ENCODE measurements around the gene RFFL. TPM values are rescaled to one million over a fixed set of nuclear protein-coding genes. Genes with fewer than 3 reads are reported as not detected.

Gene RFFL
- total and polyA plus RNA-seq, 9 of the 15 experiments (the other 6 are each of a cell fraction or from before 2014, with no cell fraction given): 3.4 to 18.1 (median 12.8) TPM

- TF ChIP-seq PKNOX1 (IDR thresholded peaks at IDR 0.05) (no peak), TAF15 (IDR thresholded peaks at IDR 0.05; ENCODE audit: low read depth, low read length) (no peak)
These were observed 60.5 kb downstream of the RFFL start (continued) for GRCh38 chr17:35002876-35003551.

- BruUV-seq (replicated peaks): no TSS peak
- H3K4me2 ChIP-seq (ENCODE audit: insufficient read depth, low read length): no peak overlapping the region
- CTCF ChIA-PET (ENCODE audit: low intra/inter-chr PET ratio): no interaction called here
- no peak overlapping the region for H3K27ac ChIP-seq (ENCODE audit: extremely low read depth, low read depth, low read length)
- H3K36me3 ChIP-seq (ENCODE audit: control insufficient read depth, insufficient read depth, low read length): peaks cover 89% of the 10 kb centered on the region
- no peak for ATAC-seq
- H3K9ac ChIP-seq (ENCODE audit: insufficient read depth in 1 of 2, low read depth in 2 of 2, low read length in 2 of 2): peak overlapping the region in 1 of 2 experiments; percentile 51; a peak in 1 of 4 replicates
- no peaks in the 10 kb centered on the region for H3K9me1 ChIP-seq (ENCODE audit: control insufficient read depth, insufficient read depth, low read length)
- intact Hi-C loops (cut with micrococcal nuclease): no loop called here
- no peak overlapping the region for H3K4me3 ChIP-seq
- H3K79me2 ChIP-seq (ENCODE audit: control insufficient read depth, insufficient read depth, low read length): no peaks in the 10 kb centered on the region
- H3K9me3 ChIP-seq (replicated peaks; ENCODE audit: control insufficient read depth, insufficient read depth, low read depth, low read length): no peaks in the 10 kb centered on the region
- no peaks in the 10 kb centered on the region for H4K20me1 ChIP-seq (replicated peaks; ENCODE audit: control insufficient read depth, insufficient read depth, low read length)
- 70% methylated on average over 2 of the region's 2 CpGs for WGBS (ENCODE audit: insufficient coverage, low coverage, missing lambda C conversion rate)
- FAIRE-seq: no peak
- POLR2A ChIA-PET: interaction anchor here (0.6 to 2.7 kb wide), 4 partner anchors 15 to 122 kb away, joined by 3 to 8 read pairs (median 4); partner anchors contain the start of gene LIG3
- no peaks in the 10 kb centered on the region for H3K27me3 ChIP-seq (ENCODE audit: control insufficient read depth in 2 of 2, insufficient read depth in 2 of 2, low read length in 2 of 2)
- DNase-seq (ENCODE audit: extremely low read depth in 1 of 4, low spot score in 3 of 4): no peak
- in situ Hi-C loops (cut with MboI): no loop called here
- peaks cover 3 to 11% of the 10 kb centered on the region in 2 experiments; a peak in 3 of 5 replicates for H3K4me1 ChIP-seq (replicated peaks in 1 of 2; ENCODE audit: control insufficient read depth in 2 of 2, insufficient read depth in 2 of 2, low read length in 2 of 2)
- TF ChIP-seq LCOR (CRISPR knock-in tag; IDR thresholded peaks at IDR 0.05): no peak
- TF ChIP-seq MBD1 (CRISPR knock-in tag; IDR thresholded peaks at IDR 0.05): no peak
- TF ChIP-seq ZFPM2 (CRISPR knock-in tag; IDR thresholded peaks at IDR 0.05): no peak
- TF ChIP-seq ZNF280A (IDR thresholded peaks at IDR 0.05; ENCODE audit: low read depth, partially characterized antibody): no peak
- TF ChIP-seq NFIC (IDR thresholded peaks at IDR 0.05): peak; percentile 84
- no peak for TF ChIP-seq PCBP2 (IDR thresholded peaks at IDR 0.05; ENCODE audit: low read depth, low read length, poor library complexity, severe bottlenecking)
- TF ChIP-seq MED1 (CRISPR knock-in tag; IDR thresholded peaks at IDR 0.05; ENCODE audit: borderline replicate concordance): no peak
- H2AFZ ChIP-seq (ENCODE audit: low read depth, low read length): no peak overlapping the region
These were observed 62.0 kb downstream of the RFFL start for GRCh38 chr17:35001549-35001948.

Measured in K562 (cell line).